Urothelium cell line (cell line): ENCODE results near the gene RANBP6.

ENCODE experiments used
- DNase-seq: peaks from one replicate; pipeline ENCODE4 v3.0.0; 2011; ENCODE audit warnings: low spot score, mixed read lengths
- FAIRE-seq: peaks from 2 replicates; lab custom pipeline; 2011; peaks lifted over from hg19 to GRCh38; lab: Jason Lieb, UNC

Gene RANBP6

DNA sequence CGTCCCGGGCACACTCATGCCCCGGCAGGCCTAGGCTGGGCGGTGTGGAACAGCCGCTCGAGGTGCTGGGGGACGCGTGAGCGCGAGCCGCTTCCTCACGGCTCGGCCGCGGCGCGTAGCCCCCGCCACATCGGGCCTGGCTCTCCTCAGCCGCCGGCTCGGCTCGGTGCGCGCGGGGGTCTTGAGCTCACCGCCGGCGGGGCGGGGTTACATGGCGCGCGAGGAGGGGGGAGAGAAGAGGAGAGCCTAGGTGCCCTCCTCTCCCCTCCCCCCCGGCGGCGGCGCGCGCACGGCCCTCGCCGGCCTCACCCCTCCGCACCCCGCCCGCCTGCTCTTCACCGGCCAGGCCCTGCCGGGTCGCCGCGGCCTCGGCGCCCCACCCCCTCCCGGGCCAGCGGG lies 7.7 kb downstream of the RANBP6 start:
- DNase-seq = peak; percentile 54
- FAIRE-seq = no peak

DNA sequence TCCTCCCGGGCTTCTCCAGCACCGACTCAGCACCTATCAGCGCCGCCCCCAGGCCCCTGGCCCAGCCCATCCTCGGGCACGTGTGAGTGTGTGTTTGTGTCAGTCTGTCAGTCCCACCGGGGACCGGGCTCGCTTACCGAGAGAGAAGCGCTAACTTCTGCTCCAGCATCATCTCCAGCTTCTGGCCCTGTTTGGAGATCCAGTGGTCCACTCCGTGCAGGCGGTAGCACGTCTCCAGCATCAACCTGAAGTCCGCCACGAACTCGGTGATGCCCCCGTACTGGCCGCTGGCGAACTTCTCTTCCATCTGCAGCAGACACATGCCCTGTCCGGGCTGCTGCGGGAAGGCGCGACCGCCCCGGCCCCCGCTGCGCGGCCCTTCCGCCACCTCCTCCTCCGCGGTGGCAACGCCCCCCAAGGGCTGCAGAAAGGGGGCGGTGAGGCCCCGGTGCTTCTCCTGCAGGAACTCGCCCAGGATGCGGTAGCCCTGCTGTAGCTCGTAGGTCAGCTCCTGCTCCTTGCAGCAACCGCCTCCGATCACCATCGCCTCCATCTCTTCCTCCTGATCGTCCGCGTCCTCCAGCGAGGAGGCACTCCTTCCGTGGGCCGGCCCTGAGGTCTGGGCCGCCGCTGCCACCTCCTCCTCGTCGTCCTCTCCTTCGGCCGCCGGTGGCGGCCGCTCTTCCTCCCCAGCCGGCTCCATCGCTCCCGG lies 8.2 kb downstream of the RANBP6 start:
- DNase-seq (peak; percentile 75), FAIRE-seq (no peak)

DNA sequence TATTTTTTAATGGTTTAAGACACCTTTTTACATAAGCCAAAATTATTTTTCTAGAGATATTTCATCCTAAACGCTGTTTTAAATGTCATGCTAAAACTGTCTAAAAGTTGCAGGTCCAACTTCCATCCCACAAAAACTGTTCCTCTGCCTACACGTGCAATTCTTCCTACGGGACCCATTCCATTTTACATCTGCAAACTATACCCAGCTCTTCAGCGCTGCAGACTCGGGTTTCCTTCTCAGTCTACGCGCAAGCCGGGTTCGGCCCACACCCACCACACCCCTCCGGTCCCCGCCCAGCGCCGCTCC lies 8.7 kb downstream of the RANBP6 start:
- no peak for DNase-seq
- FAIRE-seq = no peak

DNA sequence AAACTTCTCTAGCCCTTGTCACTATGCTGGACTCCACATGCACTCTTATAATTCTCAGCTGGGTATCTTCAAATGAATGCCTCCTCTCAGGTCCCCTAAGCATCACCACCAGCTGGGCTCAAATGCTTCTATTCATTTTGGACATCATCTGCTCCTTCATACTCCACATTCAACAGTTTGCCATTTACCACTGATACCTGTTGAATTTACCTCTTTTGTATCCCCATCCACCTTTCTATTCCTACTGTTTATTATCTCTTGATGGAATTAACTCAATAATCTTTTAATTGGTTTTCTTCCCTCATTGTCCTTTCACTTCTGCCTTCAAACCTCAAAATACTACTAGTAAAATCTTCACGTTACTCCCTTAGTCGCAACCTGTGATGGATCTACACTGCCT lies 14.5 kb downstream of the RANBP6 start:
- FAIRE-seq (no peak), DNase-seq (no peak)

DNA sequence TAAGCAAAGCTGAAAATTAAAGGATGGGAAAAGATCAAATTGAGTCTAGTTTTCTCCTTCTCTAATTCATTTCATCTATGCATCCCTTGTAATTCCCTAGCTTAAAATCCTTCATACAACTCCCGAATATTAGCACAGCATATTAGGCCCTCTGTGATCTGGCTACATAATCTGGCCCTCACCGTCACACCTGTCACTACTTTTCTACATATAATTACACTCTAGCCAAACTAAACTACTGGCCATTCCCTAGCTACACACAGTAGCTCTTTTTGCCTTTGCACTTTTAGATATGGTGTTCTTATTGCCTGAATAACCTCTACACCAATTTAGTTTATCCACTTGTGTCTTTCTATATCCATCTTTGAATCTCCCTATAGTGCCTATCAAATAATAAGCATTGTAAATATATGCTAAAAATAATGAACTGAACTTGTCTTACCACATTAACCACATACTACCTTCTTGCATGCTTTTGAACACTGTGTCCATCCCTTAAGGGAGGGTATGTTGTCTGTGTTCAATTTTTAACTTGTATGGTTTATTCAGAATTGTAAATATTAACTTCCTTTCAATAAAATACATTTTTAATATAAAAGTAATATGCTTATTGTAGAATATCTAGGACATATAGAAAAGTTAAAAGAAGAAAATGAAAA lies 15.9 kb downstream of the RANBP6 start:
- DNase-seq (no peak), FAIRE-seq (no peak)

DNA sequence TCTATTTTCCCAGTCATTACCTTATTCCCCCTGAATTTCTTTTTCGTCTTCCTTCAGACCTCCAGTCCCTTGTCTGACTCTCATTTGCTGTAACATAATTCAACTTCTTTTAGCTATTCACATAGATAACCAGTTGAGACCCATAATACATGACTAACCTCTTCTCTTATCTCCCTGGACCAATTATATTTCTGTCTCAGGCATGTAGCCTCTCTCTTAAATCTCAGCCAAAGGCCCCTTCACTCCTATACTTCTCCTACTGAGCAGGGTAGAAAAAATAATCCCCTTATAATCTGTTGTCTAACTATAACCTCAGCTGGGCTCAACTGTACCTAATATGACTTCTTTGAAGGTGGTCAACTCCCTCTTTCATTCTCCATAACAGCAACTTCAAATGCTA lies 20.9 kb downstream of the RANBP6 start:
- DNase-seq = no peak
- FAIRE-seq = no peak

DNA sequence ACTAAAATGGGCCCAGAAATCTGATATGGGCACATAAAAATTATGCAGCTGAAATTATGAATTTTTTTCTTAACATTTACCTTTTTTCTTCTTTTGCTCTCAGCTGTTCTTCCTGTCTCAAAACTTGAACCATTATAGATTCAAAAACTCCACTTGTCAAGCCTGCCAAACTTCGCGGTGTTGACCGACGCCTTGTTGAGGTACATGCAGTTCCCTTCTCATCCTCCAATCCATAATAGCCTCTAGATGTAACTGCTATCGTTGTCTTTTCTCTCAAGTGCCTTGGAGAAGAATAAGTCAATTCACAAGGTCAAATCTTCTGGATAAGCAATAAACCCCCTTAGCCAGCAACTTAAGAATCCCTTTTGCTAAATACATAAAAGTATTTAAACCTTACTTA lies 27.2 kb downstream of the RANBP6 start:
- DNase-seq (no peak), FAIRE-seq (no peak)

DNA sequence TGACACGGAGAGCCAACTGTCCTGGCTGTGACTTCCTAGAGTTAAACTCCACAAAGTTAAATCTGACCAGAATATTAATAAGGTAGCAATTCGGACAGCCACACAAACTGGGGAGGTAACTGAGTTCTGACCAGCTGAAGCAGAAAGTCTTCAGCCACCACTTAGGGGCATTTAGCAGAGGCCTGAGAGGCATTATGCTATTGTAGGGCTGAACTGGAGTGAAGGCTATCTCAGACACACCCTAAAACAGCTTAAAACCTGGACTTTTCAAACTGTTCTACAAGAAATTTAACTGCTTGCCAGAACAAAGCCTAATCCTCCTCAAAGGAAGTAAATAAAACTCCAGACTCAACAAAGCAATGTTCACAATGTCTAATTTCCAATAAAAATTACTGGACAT lies 32.4 kb downstream of the RANBP6 start:
- DNase-seq = no peak
- FAIRE-seq = no peak

DNA sequence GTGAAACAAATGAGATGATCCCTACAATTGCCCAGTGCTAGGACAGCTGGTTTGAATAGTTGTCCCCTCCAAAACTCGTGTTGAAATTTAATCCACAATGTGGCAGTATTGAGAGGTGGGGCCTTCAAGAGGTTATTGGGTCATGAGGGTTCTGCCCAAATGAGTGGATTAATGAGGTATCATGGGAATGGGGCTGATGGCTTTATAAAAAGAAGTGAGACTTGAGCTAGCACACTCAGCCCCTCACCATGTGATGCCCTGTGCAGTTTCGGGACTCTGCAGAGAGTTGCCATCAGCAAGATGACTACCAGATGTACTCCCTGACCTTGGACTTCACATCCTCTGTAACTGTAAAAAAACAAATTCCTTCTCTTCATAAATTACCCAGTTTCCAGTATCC lies 33.1 kb downstream of the RANBP6 start:
- DNase-seq = no peak
- FAIRE-seq = no peak

DNA sequence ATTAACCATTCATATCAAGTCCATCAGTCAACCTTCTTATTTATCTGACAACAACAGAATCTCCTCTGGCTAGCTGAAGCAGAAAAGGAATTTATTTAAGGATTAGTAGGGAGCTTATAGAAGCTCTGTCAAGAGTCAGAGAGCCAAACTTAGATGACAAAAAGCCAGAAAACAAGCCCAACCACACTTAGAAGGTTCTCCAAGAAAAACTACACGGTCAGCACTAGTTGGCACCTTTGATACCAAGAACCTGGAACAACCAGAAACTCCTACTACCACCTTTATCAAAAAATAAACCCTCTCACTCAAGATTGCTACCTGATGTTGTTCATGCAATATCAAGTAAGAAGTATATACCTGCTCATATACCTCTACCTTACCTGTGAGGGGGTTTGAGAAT lies 36.9 kb downstream of the RANBP6 start:
- DNase-seq (no peak), FAIRE-seq (no peak)

DNA sequence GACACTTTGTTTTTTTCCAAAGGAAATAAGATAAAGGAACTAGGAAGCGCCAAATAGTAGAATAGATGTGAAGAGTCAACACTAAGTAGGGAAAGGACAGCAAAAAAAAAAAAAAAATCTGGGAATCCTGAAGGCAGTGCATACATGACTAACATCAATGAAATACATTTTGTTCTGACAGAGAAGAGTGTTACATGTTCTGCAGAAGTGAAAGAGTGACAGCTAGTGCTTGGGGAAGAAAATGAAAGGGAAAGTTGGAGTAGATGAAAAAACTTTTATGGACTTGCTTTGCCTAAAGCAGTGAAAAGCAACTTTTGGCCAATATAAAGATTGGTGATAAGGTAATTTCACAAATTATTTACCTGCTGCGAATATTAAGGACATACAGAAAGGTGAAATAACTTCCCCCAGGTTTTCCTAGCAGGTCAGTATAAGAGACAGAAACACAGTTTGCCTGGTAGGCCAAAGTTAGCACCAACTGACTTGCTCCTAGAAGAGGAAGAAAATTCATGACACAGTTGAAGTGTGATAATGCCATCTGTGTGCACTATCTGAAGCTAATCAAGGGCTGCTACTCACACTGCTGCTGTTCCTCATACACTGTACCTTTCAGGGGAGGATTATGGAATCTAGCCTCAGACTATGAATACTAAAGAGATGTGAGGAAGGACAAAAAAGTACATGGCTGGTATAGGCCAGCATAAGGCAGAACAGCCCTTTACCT lies 38.6 kb downstream of the RANBP6 start:
- DNase-seq = no peak
- FAIRE-seq = no peak

DNA sequence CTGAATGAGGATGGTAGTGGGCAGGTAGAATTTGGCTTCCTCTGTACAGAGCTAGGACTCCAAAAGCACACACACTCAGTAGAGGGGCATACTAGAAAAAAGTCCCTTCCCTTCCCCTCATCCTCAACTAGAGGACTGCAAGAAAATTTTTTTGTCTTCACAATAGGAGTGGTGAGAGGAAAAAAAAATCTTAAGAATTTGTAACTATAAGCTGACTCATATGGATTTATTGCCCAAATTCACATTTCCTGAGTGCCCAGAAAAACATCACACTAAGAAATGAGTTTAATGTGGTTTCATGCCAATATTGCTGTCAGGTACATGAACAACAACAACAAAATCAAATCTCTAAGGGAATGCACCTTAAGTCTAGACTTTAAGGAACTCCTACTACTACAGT lies 43.7 kb downstream of the RANBP6 start:
- FAIRE-seq = no peak

More for the DNA sequence above, 43.7 kb downstream of the RANBP6 start:
- no peak for DNase-seq
